Kidney epithelial cell (primary cell): ENCODE data around the gene CAPSL. TPM values are rescaled to one million over a fixed set of nuclear protein-coding genes. Genes with fewer than 3 reads are reported as not detected.

ENCODE experiments used
- DNase-seq: peaks from one replicate; pipeline ENCODE4 v3.0.0-alpha.2; 2010; ENCODE audit warnings: low read depth
- H3K27me3 ChIP-seq: 2 replicates; pipeline ENCODE4 v1.6.0; 2011; ENCODE audit warnings: low read length; ENCODE audit not compliant: control insufficient read depth, insufficient read depth
- H3K36me3 ChIP-seq: 2 replicates; pipeline ENCODE4 v1.5.1; 2011; ENCODE audit warnings: low read length; ENCODE audit not compliant: control insufficient read depth, insufficient read depth
- H3K4me3 ChIP-seq: 2 replicates; pipeline ENCODE4 v1.5.1; 2011; ENCODE audit warnings: low read depth, mild to moderate bottlenecking, control low read depth, low read length
- CTCF ChIP-seq: IDR thresholded peaks from 2 replicates; pipeline ENCODE4 v1.5.1; 2011; ENCODE audit warnings: mild to moderate bottlenecking, moderate library complexity, low read length, control low read depth, inconsistent platforms; ENCODE audit not compliant: insufficient read depth, poor library complexity, severe bottlenecking
- total RNA-seq: library from RNA; depleted of rRNA; stranded (reverse); fragments of >200 nt; gene quantifications from 2 replicates; pipeline ENCODE4 v1.2.3, GENCODE V29; 2015

CAPSL gene
- total RNA-seq, 1 donor from 2014 or later, result not detected

GRCh38 chr5:35971186-35971877 is 32.9 kb upstream of the CAPSL start:
- DNase-seq, result no peak
- Histone ChIP-seq H3K27me3 (no peaks in the 10 kb centered on the region), H3K4me3 (no peak overlapping the region), H3K36me3 (no peaks in the 10 kb centered on the region)
- no peak for TF ChIP-seq CTCF

GRCh38 chr5:35963381-35963843 is 25.0 kb upstream of the CAPSL start:
- H3K36me3 ChIP-seq, result no peaks in the 10 kb centered on the region
- no peak for DNase-seq
- H3K27me3 ChIP-seq, result no peaks in the 10 kb centered on the region
- no peak overlapping the region for H3K4me3 ChIP-seq
- TF ChIP-seq CTCF, result peak; percentile 49

GRCh38 chr5:35960328-35960727 is 21.9 kb upstream of the CAPSL start:
- Histone ChIP-seq H3K4me3 (no peak overlapping the region), H3K36me3 (no peaks in the 10 kb centered on the region), H3K27me3 (no peaks in the 10 kb centered on the region)
- DNase-seq, result no peak
- TF ChIP-seq CTCF, result no peak

- TF ChIP-seq CTCF, result no peak
- no peak for DNase-seq
- H3K36me3 ChIP-seq, result no peaks in the 10 kb centered on the region
- no peaks in the 10 kb centered on the region for H3K27me3 ChIP-seq
- H3K4me3 ChIP-seq, result no peak overlapping the region
These were observed 18.0 kb upstream of the CAPSL start for GRCh38 chr5:35956429-35956828.

GRCh38 chr5:35954175-35954574 is 15.8 kb upstream of the CAPSL start:
- Histone ChIP-seq H3K4me3 (no peak overlapping the region), H3K36me3 (no peaks in the 10 kb centered on the region), H3K27me3 (no peaks in the 10 kb centered on the region)
- TF ChIP-seq CTCF, result no peak
- DNase-seq, result no peak

GRCh38 chr5:35947085-35947484 is 8.7 kb upstream of the CAPSL start:
- Histone ChIP-seq H3K4me3 (no peak overlapping the region), H3K27me3 (no peaks in the 10 kb centered on the region), H3K36me3 (no peaks in the 10 kb centered on the region)
- no peak for TF ChIP-seq CTCF
- no peak for DNase-seq
